Right lobe of liver (tissue), 6 donors: ENCODE results near the gene ABCB6. TPM values are rescaled to one million over a fixed set of nuclear protein-coding genes. Genes with fewer than 3 reads are reported as not detected.

Experiments used
- ATAC-seq, 4 donors: fragments of 200-7000 bp; cut with Tn5 transposase; one replicate each; pipeline ENCODE4 v1.9.1; 2020; ENCODE audit warnings: mild to moderate bottlenecking in 4 of 4, moderate library complexity in 4 of 4
- DNase-seq, 3 donors: peaks; one replicate each; pipeline ENCODE4 v3.0.0-alpha.2; 2020
- H3K27ac ChIP-seq, 3 donors: fragments of 200-600 bp; one replicate each; pipeline ENCODE4 v1.8.0; 2022
- H3K27me3 ChIP-seq, 2 donors: fragments of 200-600 bp; one replicate each; pipeline ENCODE4 v1.8.0; 2022
- H3K36me3 ChIP-seq, 4 donors: fragments of 200-600 bp; sonication (generic) in 1 of 4; one replicate each; pipeline versions ENCODE4 v1.5.1 to v1.8.0; 2017 to 2022; ENCODE audit warnings: control low read depth in 1 of 4
- H3K4me1 ChIP-seq, 4 donors: fragments of 200-600 bp; sonication (generic) in 1 of 4; one replicate each; pipeline versions ENCODE4 v1.5.1 to v1.8.0; 2017 to 2022; ENCODE audit warnings: control low read depth in 1 of 4
- H3K4me3 ChIP-seq, 3 donors: fragments of 200-600 bp; one replicate each; pipeline ENCODE4 v1.8.0; 2022
- H3K9me3 ChIP-seq, 4 donors: fragments of 200-600 bp; sonication (generic) in 1 of 4; one replicate each; pipeline versions ENCODE4 v1.5.1 to v1.8.0; 2017 to 2022; ENCODE audit warnings: control low read depth in 1 of 4
- CTCF ChIP-seq, 4 donors: fragments of 200-600 bp in 3 of 4; fragments of 450-650 bp in 1 of 4; IDR thresholded peaks; one replicate each; pipeline versions ENCODE4 v1.5.1 to v1.8.0; 2016 to 2022; ENCODE audit warnings: antibody characterized with exemption in 4 of 4, mild to moderate bottlenecking in 2 of 4
- POLR2A ChIP-seq: fragments of 450-650 bp; IDR thresholded peaks from one replicate; pipeline ENCODE4 v1.6.1; 2017; ENCODE audit warnings: antibody characterized with exemption, mild to moderate bottlenecking
- WGBS: methylation state at CpG from one replicate; pipeline ENCODE4 v1.1.6; 2018; ENCODE audit warnings: low coverage, low lambda C conversion rate; ENCODE audit not compliant: insufficient coverage; ENCODE audit errors: missing lambda C conversion rate; 5-methylcytosine and 5-hydroxymethylcytosine counted together
- intact Hi-C, 2 donors: fragments of 100-400 bp; cut with DNase I; formaldehyde crosslinking; loops; one replicate each; pipeline versions ENCODE4 v1.11.2 to v1.14.1; 2022
- total RNA-seq, 6 experiments: library from RNA; depleted of rRNA in 2 of 6; stranded (reverse); fragments of >200 nt in 2 of 6; fragmentation: NEBNext Ultra II Directional in 3 of 6; extraction: Animal tissue kit (Norgen Biotek cat#: 25700) in 3 of 6; gene quantifications; one replicate each; pipeline versions ENCODE4 v1.1.0 to v1.2.4, GENCODE V29; 2016 to 2023
- donor health status: DM: no; HTN: yes; CAD: no.
- donor health status: DM: no; HTN: no; CAD: no.
- donor health status: DM: no; HTN: no; CAD: no.
- donor health status: DM: no; HTN: yes; CAD: no.
- donor health status: DM: no; HTN: yes; CAD: no.

ABCB6 gene
- total RNA-seq, 6 experiments from 2014 or later: 20.3 to 72.5 (median 37.3) TPM

- ATAC-seq (peak; percentile 1 to 7 (median 3)), DNase-seq (peak in 2 of 3 donors; percentile 44 to 64)
- peaks cover 0 to 3% (median 0%) of the 10 kb centered on the region in 4 donors for H3K36me3 ChIP-seq
- no peak for TF ChIP-seq CTCF (IDR thresholded peaks at IDR 0.05)
- TF ChIP-seq POLR2A: no peak
- WGBS: 12% methylated on average over 29 of the region's 49 CpGs
- H3K27me3 ChIP-seq: no peaks in the 10 kb centered on the region
- H3K9me3 ChIP-seq: no peaks in the 10 kb centered on the region
- peak within 1 kb of the TSS; percentile 61 to 79 (median 63) for H3K27ac ChIP-seq
- H3K4me1 ChIP-seq: peaks cover 0 to 33% (median 17%) of the 10 kb centered on the region in 4 donors
- intact Hi-C loops: no loop called here
- H3K4me3 ChIP-seq: peak within 1 kb of the TSS; percentile 56 to 69 (median 67)
Observed at GRCh38 chr2:219252900-219253752, 34.4 kb upstream of the ABCB6 start, which contains the start of gene TUBA4B. Gene TUBA4B, plus strand, starts transcription at chr2:219253243. Its CDS starts 165 bp downstream, at chr2:219253408.

DNA sequence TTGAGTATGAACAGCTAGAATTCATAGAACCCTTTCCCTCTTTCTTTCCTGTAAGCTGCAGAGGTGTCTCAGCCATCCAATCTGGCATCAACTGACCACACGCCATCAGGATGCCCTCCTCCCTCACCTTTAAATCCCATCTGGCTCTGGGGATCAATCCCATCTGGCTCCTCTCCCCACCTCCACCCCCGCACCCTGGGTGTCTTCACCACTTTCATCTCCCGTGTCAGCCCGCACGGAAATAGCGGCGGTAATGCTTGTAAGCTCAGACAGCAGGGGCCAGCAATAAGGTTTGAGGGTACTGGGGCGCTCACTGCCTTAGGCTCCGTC, 33.8 kb upstream of the ABCB6 start:
- Histone ChIP-seq H3K36me3 (peaks cover 0 to 5% (median 2%) of the 10 kb centered on the region in 4 donors), H3K27ac (peak overlapping the region; percentile 60 to 79 (median 63)), H3K27me3 (no peaks in the 10 kb centered on the region), H3K9me3 (no peaks in the 10 kb centered on the region), H3K4me3 (peak overlapping the region; percentile 56 to 69 (median 67)), H3K4me1 (peaks cover under 1 to 36% (median 19%) of the 10 kb centered on the region in 4 donors)
- DNase-seq: no peak
- no peak for ATAC-seq
- WGBS: 30% methylated on average over 8 of the region's 9 CpGs
- TF ChIP-seq CTCF (IDR thresholded peaks at IDR 0.05): no peak
- TF ChIP-seq POLR2A: no peak
- intact Hi-C loops: no loop called here

DNA sequence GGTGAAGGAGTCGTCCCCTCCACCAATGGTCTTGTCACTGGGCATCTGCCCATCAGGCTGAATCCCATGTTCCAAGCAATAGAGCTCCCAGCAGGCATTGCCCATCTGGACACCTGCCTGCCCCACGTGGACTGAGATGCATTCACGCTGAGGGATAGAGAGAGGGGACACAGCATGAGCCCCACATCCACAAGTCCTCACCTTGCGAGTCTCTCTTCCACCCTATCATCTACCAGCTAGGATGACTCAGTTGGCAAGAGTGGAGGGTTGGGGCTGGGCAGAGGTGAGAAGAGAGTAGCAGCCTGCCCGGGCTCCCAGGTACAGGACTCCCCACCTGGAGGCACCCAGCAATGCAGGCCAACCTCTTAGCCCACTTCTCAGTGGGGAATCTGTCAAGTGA, 33.3 kb upstream of the ABCB6 start:
- WGBS: 73% methylated on average over 2 of the region's 5 CpGs
- Histone ChIP-seq H3K4me3 (peak overlapping the region in 1 of 3 donors; percentile 67), H3K27ac (peak overlapping the region in 1 of 3 donors; percentile 60), H3K27me3 (no peaks in the 10 kb centered on the region), H3K36me3 (peaks cover 0 to 5% (median 2%) of the 10 kb centered on the region in 4 donors), H3K9me3 (no peaks in the 10 kb centered on the region), H3K4me1 (peaks cover 2 to 40% (median 21%) of the 10 kb centered on the region in 4 donors)
- DNase-seq (no peak), ATAC-seq (no peak)
- intact Hi-C loops: no loop called here
- TF ChIP-seq CTCF (IDR thresholded peaks at IDR 0.05): no peak
- TF ChIP-seq POLR2A: no peak

DNA sequence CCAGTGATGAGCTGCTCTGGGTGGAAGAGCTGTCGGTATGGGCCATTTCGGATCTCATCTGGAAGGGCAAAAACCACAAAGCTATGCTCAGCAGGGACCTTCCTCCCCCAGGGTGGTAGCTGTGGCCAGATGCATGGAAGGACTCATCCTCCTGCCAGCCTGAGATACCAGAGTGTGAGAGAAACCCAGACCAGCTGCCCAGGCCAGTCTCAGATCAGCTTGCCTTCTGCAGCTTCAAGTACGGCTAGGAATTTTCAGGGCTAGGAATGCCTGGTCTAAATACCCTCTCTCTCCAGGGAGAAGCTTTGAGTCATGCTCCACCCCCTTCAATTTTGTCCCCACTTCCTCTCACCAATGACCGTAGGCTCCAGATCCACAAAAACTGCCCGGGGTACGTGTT, 32.9 kb upstream of the ABCB6 start:
- no peak for ATAC-seq
- H3K27me3 ChIP-seq: no peaks in the 10 kb centered on the region
- no peaks in the 10 kb centered on the region for H3K9me3 ChIP-seq
- intact Hi-C loops: no loop called here
- TF ChIP-seq POLR2A (no peak), CTCF (IDR thresholded peaks at IDR 0.05) (no peak)
- peaks cover 0 to 5% (median 2%) of the 10 kb centered on the region in 4 donors for H3K36me3 ChIP-seq
- DNase-seq: no peak
- WGBS: 42% methylated on average over 4 of the region's 6 CpGs
- H3K4me3 ChIP-seq: no peak overlapping the region
- peaks cover 2 to 43% (median 24%) of the 10 kb centered on the region in 4 donors for H3K4me1 ChIP-seq
- H3K27ac ChIP-seq: no peak overlapping the region
